T-helper 1 cell (primary cell): ENCODE data around the gene PNPLA2.
A peak's percentile ranks its signal among the peaks of the same experiment; 100 is the strongest.

Experiments used
- DNase-seq, 5 donors: peaks; one replicate each; pipeline ENCODE4 v3.0.0-alpha.2; 2012 to 2020

Gene PNPLA2

DNA sequence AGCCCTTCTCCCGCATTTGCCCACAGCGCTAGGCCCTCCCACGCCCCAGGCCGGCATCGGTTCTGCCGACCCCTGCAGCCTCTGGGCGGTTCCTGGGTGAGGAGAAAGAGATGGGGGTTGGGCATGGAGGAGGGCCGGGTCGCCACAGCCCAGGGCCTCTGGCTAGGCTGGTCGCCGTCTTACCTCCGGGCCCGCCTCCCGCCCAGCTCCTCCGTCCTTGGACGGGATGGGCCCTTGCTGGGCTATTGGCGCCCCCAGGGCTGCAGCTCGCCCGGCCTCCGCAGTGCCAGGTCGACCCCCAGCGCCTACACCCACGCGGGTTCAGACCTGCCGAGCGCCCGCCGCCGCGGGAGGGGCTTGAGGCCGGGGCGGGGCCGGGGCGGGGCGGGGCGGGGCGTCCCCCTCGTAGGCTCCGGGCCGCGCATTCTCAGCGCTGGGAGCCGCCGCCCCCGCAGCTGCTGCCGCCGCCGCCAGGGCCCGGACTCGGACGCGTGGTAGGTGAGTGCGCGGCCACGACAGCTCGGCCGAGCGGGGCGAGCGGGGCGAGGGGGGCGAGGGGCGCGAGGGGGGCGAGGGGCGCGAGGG, 13.9 kb downstream of the PNPLA2 start, which contains the start of gene CD151:
CD151 (plus strand) TSS at position 424 of the 585 bp plus-strand sequence. CDS start 3,118 bp downstream, outside the sequence.
- DNase-seq: peak in 3 of 5 donors; percentile 39 to 52 (median 41)

DNA sequence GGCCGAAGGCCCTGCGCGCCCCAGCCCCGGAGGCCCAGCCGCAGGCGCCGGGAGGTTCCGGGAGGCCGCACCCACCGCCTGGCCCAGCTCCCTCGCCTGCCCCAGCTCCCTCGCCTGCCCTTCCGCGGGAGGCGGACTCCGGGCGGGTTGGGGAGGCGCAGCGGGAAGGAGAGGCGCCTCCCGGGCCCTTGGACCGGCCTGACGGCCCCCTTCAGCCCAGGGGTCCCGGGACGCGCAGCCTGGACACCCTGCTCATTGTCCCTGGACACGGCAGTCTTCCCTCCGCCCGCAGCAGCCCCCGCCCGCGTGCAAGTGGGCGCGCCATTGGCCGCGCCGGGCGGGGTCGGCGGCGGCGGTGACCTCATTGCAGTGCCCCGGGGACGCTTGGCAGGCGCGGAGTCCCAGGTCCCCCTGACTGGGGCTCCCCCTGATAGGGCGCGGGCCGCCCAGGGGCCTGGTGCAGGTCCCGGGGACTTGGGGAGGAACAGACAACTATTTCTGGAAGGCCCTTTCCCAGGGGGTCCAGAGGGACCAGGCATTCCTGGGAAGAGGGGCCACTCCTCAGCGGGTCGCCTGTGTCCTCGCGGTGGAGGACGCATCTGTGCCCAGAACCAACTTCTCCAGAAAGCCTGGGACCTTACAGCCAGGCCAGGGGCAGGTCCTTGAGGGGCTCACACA, 14.5 kb downstream of the PNPLA2 start:
- peak in 1 of 5 donors; percentile 46 for DNase-seq

DNA sequence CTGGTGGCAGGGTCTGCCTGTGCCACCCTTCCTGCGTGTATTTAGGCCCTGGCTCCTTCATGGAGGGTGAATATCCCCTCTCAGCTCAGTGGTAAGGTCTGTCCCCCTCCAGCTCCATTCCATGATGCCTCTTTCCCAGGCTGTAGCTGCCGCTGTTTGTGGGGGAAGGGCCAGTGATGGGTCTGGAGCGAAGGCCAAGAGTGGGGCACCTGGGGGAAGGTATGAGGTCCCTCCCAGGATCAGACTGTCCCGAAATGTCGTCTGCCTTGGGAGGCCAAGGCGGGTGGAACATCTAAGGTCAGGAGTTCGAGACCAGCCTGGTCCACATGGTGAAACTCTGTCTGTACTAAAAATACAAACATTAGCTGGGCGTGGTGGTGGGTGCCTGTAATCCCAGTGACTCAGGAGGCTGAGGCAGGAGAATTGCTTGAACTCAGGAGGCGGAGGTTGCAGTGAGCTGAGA, 15.2 kb downstream of the PNPLA2 start:
- DNase-seq: no peak

DNA sequence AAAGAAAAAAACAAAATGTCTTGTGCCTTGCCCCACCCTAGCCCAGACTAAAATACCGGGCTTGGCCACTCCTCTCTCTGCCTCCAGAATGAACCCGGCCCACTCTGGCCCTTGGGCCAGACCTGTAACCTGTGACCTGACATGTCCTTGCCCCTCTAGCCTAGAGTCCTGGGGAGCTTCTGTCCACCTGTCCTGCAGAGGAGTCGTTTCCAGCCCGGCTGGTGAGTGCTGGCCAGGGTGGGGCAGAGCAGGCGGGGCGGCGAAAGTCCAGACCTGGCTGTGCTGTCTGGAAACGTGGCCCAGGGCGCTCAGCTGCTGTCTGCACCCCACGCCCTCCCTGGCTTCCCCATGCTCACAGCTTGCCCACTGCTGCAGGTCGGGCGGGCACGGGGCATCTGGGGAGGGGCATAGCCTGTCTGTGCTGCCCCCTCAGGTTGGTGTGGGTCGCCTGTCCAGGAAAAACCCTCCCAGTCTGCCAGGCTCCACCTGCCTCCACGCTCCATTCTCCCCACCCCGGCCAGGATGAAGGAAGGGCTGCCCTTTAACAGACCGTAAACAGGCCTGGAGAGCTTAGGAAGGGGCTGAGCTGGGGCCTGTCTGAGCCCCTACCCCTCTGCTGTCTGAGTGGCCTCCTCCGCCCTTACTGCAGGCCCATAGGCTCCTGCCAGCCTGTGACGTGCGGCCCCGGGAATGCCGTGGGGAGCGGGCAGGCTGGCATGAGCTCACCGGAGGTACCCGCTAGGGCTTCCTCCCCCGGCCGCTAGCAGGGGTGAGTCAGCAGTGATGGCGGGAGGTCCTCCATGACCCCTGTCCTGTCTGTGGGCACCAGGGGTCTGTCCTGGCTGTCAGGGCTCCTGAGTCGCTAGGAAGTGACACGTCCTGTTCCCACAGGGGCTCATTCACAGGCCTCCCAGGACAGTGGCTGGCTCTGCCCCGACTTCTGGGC, 15.9 kb downstream of the PNPLA2 start:
- no peak for DNase-seq

DNA sequence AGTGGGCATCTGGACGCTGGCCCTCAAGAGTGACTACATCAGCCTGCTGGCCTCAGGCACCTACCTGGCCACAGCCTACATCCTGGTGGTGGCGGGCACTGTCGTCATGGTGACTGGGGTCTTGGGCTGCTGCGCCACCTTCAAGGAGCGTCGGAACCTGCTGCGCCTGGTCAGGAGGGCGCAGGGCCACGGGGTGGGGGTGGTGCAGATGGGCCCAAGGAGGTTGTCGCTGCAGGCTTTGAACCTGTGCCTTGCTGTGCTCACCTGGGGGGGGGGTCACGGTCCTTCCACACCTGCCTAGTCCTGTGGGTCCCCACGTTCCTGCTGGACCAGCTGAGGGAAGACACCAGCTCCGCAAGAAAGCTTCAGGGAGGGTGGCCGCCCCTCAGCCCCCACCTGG, 17.6 kb downstream of the PNPLA2 start:
- DNase-seq: no peak

DNA sequence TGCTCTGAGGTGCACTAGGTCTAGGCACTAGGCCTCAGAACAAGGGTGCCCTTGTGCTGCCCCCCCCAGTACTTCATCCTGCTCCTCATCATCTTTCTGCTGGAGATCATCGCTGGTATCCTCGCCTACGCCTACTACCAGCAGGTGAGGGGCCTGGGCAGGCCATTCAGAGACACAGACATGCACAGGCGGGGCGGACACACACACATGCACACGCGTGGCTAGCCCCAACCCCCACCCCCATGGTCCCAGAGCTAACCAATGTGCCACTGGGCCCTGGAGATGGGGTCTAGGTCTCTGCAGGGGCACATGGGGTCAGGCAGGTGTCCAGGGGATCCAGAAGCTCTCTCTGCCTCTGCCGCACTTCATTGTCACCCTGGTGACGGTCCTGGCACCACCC, 18.0 kb downstream of the PNPLA2 start:
- no peak for DNase-seq

DNA sequence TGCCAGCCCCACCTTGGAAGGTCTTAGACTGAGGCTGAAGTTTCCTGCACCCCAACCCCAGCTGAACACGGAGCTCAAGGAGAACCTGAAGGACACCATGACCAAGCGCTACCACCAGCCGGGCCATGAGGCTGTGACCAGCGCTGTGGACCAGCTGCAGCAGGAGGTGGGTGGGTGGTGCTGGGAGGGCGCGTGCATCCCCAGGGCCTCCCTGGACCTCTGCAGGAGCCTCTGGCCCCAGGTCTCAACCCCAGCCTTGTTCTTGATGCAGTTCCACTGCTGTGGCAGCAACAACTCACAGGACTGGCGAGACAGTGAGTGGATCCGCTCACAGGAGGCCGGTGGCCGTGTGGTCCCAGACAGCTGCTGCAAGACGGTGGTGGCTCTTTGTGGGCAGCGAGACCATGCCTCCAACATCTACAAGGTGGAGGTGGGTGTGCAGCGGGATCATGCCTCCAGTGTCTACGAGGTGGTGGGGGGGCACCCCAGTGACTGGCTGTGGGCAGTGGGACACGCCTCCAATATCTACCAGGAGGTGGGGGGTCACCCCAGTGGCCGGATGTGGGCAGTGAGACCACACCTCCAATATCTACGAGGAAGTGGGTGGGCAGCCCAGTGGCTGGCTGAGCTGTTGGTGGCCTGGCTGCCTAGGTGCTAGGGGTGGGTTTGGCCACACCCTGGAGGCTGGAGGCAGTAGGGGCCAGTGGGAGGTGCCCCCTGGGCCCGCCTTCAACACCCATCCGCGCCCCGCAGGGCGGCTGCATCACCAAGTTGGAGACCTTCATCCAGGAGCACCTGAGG, 18.7 kb downstream of the PNPLA2 start:
- no peak for DNase-seq

DNA sequence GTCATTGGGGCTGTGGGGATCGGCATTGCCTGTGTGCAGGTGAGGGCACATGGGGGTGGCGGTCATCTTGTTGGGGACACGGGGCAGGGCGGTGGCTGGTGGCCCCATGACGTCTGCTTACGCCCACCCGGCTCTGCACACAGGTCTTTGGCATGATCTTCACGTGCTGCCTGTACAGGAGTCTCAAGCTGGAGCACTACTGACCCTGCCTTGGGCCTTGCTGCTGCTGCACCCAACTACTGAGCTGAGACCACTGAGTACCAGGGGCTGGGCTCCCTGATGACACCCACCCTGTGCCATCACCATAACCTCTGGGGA, 19.2 kb downstream of the PNPLA2 start:
- DNase-seq: no peak

DNA sequence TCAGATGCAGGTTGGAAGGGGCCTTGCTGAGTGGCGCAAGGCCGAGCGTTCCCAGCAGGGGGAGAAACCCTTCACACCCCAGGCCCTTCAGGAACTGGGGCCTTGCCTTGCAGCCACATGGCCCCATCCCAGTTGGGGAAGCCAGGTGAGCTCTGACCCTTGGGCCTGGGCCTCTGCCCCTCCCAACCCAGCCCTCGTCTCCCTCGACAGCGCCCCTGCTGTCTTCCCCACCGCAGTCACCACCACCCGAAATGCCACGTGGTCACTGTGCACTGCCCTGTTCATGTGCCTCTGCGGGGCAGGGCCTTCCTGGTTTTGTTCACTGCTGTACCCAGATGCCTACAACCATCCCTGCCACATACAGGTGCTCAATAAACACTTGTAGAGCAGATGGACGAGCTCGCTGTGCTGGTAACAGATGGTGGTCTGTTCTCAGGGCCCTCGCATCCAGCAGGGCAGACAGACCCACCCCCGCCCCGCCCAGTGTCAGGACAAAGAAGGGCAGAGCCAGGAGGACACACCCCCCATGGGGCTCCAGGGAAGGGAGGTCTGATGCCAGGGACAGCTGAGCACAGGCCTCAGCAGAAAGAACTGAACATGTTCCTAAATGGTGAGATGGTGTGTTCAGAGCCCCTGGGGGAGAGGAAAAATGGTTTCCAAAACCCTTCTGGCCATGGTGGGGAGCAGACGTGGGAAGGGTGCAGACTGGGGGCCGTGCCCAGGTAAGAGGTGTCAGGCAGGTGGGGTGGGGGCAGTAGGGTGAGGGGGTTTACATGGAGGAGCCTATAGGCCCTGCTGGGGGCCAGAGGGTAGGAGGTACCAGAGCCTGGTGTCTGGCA, 19.9 kb downstream of the PNPLA2 start:
- DNase-seq: no peak

DNA sequence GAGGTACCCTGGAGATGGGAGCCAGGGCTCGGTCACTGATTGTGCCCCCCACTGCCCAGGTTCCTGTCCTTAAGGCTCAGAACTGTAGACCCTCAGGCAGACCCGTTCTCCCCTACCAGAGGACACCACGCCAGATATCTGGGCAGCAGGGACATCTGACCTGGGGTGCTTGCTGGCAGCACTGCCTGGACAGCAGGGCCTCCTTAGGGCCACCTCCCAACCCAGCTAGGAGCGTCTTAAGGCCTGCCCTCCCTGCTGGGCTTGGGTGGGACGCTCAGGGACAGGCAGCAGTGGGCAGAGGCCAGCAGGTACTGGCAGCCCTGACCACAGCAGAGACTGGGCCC, 20.5 kb downstream of the PNPLA2 start:
- no peak for DNase-seq

DNA sequence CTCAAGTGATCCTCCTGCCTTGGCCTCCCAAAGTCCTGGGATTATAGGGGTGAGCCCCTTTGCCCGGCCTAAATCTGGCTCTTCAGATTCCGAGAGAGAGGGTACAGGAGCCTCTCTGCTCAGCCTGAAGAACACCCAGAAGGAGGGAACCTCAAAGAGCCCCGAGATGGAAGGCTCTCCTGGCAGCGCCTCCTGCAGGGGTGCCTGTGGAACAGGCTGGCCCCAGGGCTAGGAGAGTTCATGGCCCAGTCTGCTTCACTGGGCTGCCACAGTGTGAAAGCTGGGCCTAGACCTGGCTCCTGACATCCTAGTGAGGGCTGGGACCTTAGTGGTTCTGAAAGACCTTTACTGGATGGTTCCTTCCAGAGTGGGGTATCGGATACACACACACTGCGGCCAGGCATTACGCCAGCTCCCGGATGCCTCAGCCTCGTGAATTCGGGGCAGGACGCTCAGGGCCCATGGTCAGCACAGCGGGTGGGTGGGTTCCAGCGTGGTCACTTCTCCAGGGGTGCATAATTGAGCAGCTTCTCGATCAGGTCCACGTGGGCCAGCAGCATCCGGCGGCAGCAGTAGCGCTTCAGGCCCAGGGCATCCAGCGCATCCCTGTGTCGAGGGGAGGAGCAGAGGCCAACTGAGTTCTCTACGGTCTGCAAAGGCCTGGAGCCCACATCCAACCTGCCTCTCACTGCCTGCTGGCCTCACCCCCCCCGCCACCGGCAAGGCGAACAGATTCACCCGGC, 21.3 kb downstream of the PNPLA2 start:
- no peak for DNase-seq

DNA sequence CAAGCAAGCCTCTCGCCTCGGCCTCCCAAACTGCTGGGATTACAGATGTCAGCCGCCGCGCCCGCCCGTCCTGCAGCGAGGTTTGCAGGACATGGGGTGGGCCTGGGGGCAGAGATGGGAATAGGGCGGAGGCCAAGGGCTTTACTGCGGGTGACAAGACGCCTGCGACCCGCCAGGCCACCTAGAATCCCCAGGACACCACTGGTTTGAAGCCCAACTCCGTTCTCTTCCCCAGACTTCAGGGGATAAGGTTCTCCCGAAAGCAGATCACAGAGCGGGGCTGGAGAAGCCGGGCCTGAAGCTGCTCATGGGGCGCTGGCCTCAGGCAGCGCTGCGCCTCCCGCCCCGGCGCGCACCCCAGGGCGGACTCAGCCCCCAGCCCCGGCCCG, 23.3 kb downstream of the PNPLA2 start:
- no peak for DNase-seq

DNA sequence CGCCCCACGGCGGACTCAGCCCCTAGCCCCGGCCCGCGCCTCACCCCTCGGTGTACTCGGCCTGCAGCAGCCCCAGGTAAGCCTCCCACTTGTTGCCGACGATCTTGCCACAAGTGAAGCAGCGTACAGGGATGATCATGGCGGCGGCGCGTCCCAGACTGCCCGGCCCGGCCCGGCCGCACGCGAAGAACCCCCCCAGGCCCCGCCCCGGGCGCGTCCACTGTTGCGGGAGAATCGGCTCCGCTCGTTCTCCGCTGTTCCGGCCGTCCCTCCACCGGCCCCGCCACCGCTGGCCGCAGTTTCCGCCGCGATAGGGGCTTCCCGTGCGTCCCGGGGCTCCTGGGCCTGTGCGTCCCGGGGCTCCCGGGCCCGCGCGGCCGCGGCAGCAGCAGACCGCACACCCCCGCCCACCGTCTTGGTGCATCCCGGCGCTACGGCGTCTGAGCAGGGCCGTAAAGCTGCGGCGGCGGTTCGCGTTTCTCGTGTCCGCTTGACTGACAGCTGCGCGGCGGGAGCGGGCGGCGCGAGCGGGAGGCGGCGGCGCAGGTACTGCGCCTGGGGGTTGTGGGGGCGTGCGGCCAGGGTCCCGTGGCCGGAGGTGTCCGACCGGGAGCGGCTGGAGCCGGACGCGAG, 23.8 kb downstream of the PNPLA2 start, which contains the start of the genes POLR2L and TSPAN4:
POLR2L (minus strand) TSS at position 160 of the 633 bp plus-strand sequence; CDS start at position 139, 21 bp downstream.
TSPAN4 (plus strand) TSS at position 483 of the 633 bp plus-strand sequence. CDS start 7,453 bp downstream, outside the sequence.
- DNase-seq: peak; percentile 75 to 85 (median 82)

DNA sequence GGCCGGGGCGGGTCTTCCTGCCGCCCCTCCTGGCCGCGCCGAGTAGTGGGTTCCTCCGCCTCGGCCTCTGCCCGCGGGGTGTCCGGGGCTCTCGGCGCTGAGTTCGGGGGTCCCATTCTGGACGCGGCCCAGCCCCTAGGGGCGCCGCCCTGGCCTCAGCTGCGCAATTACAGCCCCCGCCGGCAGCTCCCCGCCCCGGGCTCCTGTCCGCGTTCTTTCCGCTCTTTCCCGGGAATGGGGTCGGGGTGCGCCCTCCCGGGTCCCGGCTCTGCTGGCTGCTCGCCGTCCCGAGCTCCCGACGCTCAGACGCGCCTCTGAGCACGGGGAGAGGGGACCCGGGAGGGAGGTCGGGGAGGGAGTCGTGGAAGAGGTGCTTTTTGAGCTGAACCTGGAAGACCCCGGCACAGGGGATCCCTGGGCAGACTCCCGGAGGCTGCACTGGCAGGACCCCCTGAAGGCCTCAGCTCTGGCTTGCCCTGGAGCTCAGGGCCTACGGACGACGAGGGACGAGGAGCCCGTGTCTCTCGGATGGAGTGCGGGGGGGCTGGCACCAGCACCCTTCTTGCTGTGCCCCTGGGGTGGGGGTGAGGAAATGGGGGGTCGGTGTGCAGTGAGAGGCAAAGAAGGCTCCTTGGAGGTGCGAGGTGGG, 24.5 kb downstream of the PNPLA2 start:
- DNase-seq: no peak

DNA sequence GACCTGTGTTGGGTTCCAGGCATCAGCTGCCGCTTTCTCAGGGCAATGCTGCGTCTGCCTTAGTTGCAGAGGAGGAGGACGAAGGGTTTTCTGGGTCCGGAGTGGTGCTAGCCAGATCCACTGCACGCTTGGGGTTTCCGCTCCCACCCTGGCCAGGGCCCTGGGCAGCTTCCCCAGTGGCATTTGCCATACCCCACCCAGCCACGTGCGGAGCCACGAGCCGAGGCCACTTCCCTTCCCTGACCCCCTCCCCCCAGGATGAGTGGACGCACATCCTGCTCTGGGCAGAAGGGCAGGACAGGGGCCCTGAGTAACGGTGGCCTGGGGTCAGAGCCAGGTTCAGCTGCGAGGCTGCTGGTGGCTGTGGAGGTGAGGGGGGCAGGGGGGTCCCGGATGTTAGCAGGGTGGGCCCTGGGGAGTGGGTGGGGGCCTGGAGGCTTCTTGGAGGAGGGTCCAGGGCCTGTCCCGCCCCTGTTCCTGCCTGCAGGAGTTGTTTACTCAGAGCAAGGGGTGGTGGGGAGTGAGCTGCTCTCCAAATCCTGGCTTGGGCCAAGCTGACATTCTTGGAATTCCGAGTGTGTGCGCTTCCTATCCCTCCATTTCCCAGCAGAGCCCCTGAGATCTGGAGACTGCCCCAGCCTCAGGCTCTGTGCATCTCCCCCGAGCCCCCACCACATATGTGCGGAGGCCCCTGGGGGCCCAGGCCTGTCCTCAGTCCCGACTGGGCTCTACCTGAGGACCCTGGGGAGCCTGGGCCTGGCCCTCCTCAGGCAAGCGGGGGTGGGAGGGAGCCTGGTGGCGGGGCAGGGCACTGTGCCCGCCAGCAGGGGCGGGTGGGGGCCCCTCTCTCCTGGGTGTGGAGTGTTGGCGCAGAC, 25.3 kb downstream of the PNPLA2 start:
- no peak for DNase-seq

DNA sequence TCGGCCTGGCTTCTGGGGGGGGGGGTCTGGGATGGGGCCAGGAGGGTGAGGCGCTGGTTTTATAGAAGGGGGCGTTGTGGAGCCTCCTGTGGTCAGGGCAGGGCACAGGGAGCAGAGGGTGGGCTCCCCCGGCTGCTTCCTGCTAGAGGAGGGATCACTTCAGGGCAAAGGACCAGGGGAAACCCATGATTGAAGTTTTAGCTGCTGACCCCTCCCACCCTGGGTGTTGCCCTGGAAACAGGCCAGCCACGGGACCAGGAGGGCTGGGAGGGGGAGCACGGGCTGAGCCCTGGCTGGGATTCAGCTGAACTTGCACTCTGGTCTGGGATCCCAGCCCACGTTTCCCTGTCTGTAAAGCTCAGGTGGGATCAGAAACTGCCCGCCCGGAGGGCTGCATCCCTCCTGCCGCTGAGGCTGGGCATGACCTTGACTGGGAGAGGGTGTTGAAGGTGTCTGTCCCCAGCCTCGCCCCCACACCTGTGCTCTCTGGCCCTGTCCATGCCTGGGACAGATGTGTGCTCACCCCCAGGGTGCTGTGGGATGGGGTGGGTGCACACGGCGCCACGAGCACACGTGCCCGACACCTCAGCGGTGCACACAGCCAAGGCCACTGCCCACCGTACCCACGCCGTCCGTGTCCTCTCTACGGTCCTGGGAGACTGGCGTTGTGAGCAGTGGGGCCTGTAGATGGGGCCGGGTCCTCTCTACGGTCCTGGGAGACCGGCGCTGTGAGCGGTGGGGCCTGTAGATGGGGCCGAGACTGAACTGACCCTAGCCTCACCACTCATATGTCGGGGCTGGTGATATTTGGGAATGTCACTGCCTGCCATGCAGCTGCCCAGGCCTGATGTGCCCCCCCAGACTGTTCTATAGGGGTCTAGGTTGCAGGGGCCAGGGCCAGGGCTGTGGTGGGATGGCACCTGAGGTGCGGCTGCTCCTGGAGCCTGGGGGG, 26.3 kb downstream of the PNPLA2 start:
- DNase-seq: no peak

DNA sequence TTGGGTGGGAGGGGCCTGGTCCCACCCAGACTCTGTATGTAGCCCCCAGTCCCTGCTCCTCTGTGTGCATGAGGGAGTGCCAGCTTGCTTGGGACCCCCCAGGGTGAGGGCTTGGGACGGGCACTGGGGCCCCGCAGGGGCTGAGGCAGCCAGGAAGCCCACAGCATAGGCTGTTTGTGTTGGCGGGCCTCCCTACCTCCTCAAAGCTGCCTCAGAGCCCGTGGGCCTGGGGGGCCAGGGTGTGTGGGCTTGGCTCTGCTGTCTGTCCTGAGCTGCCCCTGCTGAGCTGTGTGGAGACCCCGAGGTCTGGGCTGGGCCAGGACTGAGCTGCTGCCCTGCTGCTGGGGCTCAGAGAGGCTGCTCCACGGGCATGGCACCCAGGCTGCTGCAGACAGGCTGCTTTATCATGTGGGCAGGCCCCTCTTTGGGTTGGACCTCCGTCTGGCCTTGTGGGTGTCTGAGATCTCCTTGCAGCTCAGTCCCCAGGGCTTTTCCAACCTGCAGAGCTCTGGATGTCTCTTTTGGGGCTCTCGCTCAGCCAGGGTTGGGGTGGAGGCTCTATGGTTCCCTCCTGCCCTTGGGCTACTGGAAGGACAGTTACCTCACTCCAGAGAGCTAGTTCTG, 27.3 kb downstream of the PNPLA2 start:
- DNase-seq: no peak
